ENCODE measurements around the gene BLOC1S4. TPM values are rescaled to one million over a fixed set of nuclear protein-coding genes. Genes with fewer than 3 reads are reported as not detected.

The BLOC1S4 gene
- total and polyA plus RNA-seq, 7 donors, result 9.1 to 19.7 (median 13.2) TPM

- Histone ChIP-seq H3K9me3 (no peaks in the 10 kb centered on the region), H3K27me3 (no peaks in the 10 kb centered on the region), H3K4me3 (no peak overlapping the region), H3K27ac (peak overlapping the region in 2 of 4 donors; percentile 17 to 31), H3K4me1 (peaks cover 0 to 11% (median 9%) of the 10 kb centered on the region in 4 donors), H3K36me3 (no peaks in the 10 kb centered on the region)
- TF ChIP-seq POLR2AphosphoS5 (IDR thresholded peaks at IDR 0.05) (no peak), EP300 (IDR thresholded peaks at IDR 0.05) (no peak), CTCF (IDR thresholded peaks at IDR 0.05) (no peak), POLR2A (IDR thresholded peaks at IDR 0.05) (no peak)
- intact Hi-C loops (cut with DNase I), result no loop called here
- 89% methylated on average over 24 of the region's 24 CpGs for WGBS, 2 donors
- DNase-seq, result no peak
Observed at GRCh38 chr4:6687947-6688878, 27.8 kb upstream of the BLOC1S4 start.

- DNase-seq, result no peak
- no peaks in the 10 kb centered on the region for H3K27me3 ChIP-seq
- no peak for TF ChIP-seq POLR2AphosphoS5 (IDR thresholded peaks at IDR 0.05)
- TF ChIP-seq EP300 (IDR thresholded peaks at IDR 0.05), result no peak
- no peak for TF ChIP-seq CTCF (IDR thresholded peaks at IDR 0.05)
- no peak for TF ChIP-seq POLR2A (IDR thresholded peaks at IDR 0.05)
- WGBS, 2 donors, result 28 to 38% methylated on average over 23 of the region's 23 CpGs
- intact Hi-C loops (cut with DNase I), result no loop called here
- peak overlapping the region in 1 of 4 donors; percentile 5 for H3K4me3 ChIP-seq
- H3K4me1 ChIP-seq, result peaks cover 0 to 11% (median 9%) of the 10 kb centered on the region in 4 donors
- H3K27ac ChIP-seq, result peak overlapping the region in 3 of 4 donors; percentile 17 to 37 (median 31)
- no peaks in the 10 kb centered on the region for H3K9me3 ChIP-seq
- no peaks in the 10 kb centered on the region for H3K36me3 ChIP-seq
Observed at GRCh38 chr4:6688879-6689505, 27.0 kb upstream of the BLOC1S4 start.

- no peaks in the 10 kb centered on the region for H3K9me3 ChIP-seq
- H3K36me3 ChIP-seq, result no peaks in the 10 kb centered on the region
- WGBS, 2 donors, result 60 to 75% methylated on average over 15 of the region's 15 CpGs
- H3K4me3 ChIP-seq, result no peak overlapping the region
- intact Hi-C loops (cut with DNase I), result no loop called here
- DNase-seq, result no peak
- H3K27ac ChIP-seq, result peak overlapping the region in 2 of 4 donors; percentile 17 to 37
- H3K4me1 ChIP-seq, result peaks cover 0 to 11% (median 9%) of the 10 kb centered on the region in 4 donors
- TF ChIP-seq POLR2A (IDR thresholded peaks at IDR 0.05) (no peak), CTCF (IDR thresholded peaks at IDR 0.05) (no peak), POLR2AphosphoS5 (IDR thresholded peaks at IDR 0.05) (no peak), EP300 (IDR thresholded peaks at IDR 0.05) (no peak)
- no peaks in the 10 kb centered on the region for H3K27me3 ChIP-seq
Observed at GRCh38 chr4:6689506-6689960, 26.4 kb upstream of the BLOC1S4 start.

GRCh38 chr4:6692379-6692778 lies 23.6 kb upstream of the BLOC1S4 start:
- no peak for TF ChIP-seq EP300 (IDR thresholded peaks at IDR 0.05)
- Histone ChIP-seq H3K27ac (no peak overlapping the region), H3K36me3 (no peaks in the 10 kb centered on the region), H3K27me3 (no peaks in the 10 kb centered on the region), H3K9me3 (no peaks in the 10 kb centered on the region), H3K4me3 (no peak overlapping the region), H3K4me1 (peaks cover 0 to 11% (median 9%) of the 10 kb centered on the region in 4 donors)
- DNase-seq, result no peak
- WGBS, 2 donors, result 89 to 95% methylated on average over 8 of the region's 8 CpGs
- intact Hi-C loops (cut with DNase I), result no loop called here

GRCh38 chr4:6692806-6693205 lies 23.2 kb upstream of the BLOC1S4 start:
- 62 to 63% methylated on average over 3 of the region's 3 CpGs for WGBS, 2 donors
- intact Hi-C loops (cut with DNase I), result no loop called here
- H3K27me3 ChIP-seq, result no peaks in the 10 kb centered on the region
- no peak for DNase-seq
- no peaks in the 10 kb centered on the region for H3K9me3 ChIP-seq
- TF ChIP-seq POLR2AphosphoS5 (IDR thresholded peaks at IDR 0.05) (no peak), CTCF (IDR thresholded peaks at IDR 0.05) (no peak), EP300 (IDR thresholded peaks at IDR 0.05) (no peak), POLR2A (IDR thresholded peaks at IDR 0.05) (no peak)
- H3K4me1 ChIP-seq, result peaks cover 0 to 11% (median 9%) of the 10 kb centered on the region in 4 donors
- no peak overlapping the region for H3K4me3 ChIP-seq
- no peak overlapping the region for H3K27ac ChIP-seq
- H3K36me3 ChIP-seq, result no peaks in the 10 kb centered on the region
